Lung (tissue), 12 donors: ENCODE data around the gene B3GNT4. TPM values are rescaled to one million over a fixed set of nuclear protein-coding genes. Genes with fewer than 3 reads are reported as not detected.
"Not testable (repeated sequence)": the region's sequence is repeated elsewhere in the genome, so short reads cannot be mapped to it uniquely, and the experiment has no call there.

Experiments used
- ATAC-seq: fragments of 200-7000 bp; cut with Tn5 transposase; one replicate; pipeline ENCODE4 v1.9.1; 2020; ENCODE audit warnings: moderate number of reproducible peaks; ENCODE audit not compliant: insufficient read depth, low FRiP score
- DNase-seq, 3 donors: peaks; one replicate each; pipeline ENCODE4 v3.0.0-alpha.2; 2013 to 2017
- H3K27ac ChIP-seq, 2 donors: one replicate each; pipeline ENCODE4 v1.5.1; 2013; ENCODE audit warnings: mild to moderate bottlenecking in 2 of 2, moderate library complexity in 2 of 2, control low read depth in 1 of 2, inconsistent platforms in 1 of 2, low read depth in 1 of 2, low read length in 1 of 2
- H3K27me3 ChIP-seq, 3 donors: one replicate each; pipeline ENCODE4 v1.5.1; 2013; ENCODE audit warnings: low read length in 2 of 3; ENCODE audit not compliant: control insufficient read depth in 3 of 3, insufficient read depth in 3 of 3
- H3K36me3 ChIP-seq, 4 donors: one replicate each; pipeline ENCODE4 v1.5.1; 2013; ENCODE audit warnings: low read length in 4 of 4, mild to moderate bottlenecking in 1 of 4, moderate library complexity in 1 of 4; ENCODE audit not compliant: control insufficient read depth in 4 of 4, insufficient read depth in 4 of 4
- H3K4me1 ChIP-seq, 5 donors: one replicate each; pipeline ENCODE4 v1.5.1; 2013; ENCODE audit warnings: low read length in 5 of 5, mild to moderate bottlenecking in 2 of 5, moderate library complexity in 1 of 5; ENCODE audit not compliant: control insufficient read depth in 5 of 5, insufficient read depth in 5 of 5
- H3K4me3 ChIP-seq: one replicate; pipeline ENCODE4 v1.5.1; 2013; ENCODE audit warnings: mild to moderate bottlenecking, control low read depth, moderate library complexity
- H3K9ac ChIP-seq, 2 donors: one replicate each; pipeline ENCODE4 v1.5.1; 2013; ENCODE audit warnings: low read length in 2 of 2, control low read depth in 1 of 2; ENCODE audit not compliant: insufficient read depth in 1 of 2
- H3K9me3 ChIP-seq, 4 donors: one replicate each; pipeline ENCODE4 v1.5.1; 2013; ENCODE audit warnings: low read length in 3 of 4, mild to moderate bottlenecking in 1 of 4, moderate library complexity in 1 of 4; ENCODE audit not compliant: control insufficient read depth in 4 of 4, insufficient read depth in 3 of 4
- WGBS, 2 donors: extraction: QIAGEN DNeasy Blood & Tissue Kit; methylation state at CpG; one replicate each; pipeline ENCODE4 v1.1.7; 2013; 5-methylcytosine and 5-hydroxymethylcytosine counted together
- polyA plus RNA-seq, 2 donors: library from polyadenylated mRNA; stranded (reverse); fragments of 200-250 nt; gene quantifications; one replicate each; pipeline ENCODE4 v1.2.1, GENCODE V29; 2013
- total RNA-seq, 2 donors: library from RNA; depleted of rRNA in 1 of 2; stranded (reverse); fragments of >200 nt in 1 of 2; gene quantifications; one replicate each; pipeline ENCODE4 v1.2.1, GENCODE V29; 2014 to 2021
- TF ChIP-seq, protein P1 (sequence below): IDR thresholded peaks from 2 replicates; pipeline ENCODE4 v1.5.1; 2012; ENCODE audit warnings: mild to moderate bottlenecking; ENCODE audit errors: control extremely low read depth, extremely low read depth
- donor health status: control.
- donor health status: control.
- donor health status: Bipolar disorder and iron deficiency.
- donor health status: healthy.
- donor health status: DM: yes; HTN: yes; CAD: no.

Gene B3GNT4
- total and polyA plus RNA-seq, 4 donors, result 0.43 to 0.80 (median 0.49) TPM; not detected in 1

DNA sequence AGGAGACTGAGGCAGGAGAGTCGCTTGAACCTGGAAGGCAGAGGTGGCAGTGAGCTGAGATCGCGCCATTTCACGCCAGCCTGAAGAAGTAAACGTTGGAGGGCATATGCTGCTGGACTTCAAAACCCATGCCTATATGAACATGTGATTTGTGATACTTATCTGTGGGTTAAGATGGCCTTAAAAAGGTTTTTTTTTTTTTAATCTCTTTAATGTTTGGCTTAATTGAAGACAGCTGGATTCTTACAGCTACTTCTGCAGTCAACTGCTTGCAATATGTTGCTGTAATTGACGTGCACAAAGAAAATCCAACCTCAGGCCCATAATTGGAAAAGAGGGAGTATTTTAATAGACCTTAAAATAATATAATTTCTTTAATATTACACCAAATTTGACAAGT, 1.5 kb upstream of the B3GNT4 start:
- WGBS, 2 donors, result 95 to 98% methylated on average over 6 of the region's 6 CpGs

DNA sequence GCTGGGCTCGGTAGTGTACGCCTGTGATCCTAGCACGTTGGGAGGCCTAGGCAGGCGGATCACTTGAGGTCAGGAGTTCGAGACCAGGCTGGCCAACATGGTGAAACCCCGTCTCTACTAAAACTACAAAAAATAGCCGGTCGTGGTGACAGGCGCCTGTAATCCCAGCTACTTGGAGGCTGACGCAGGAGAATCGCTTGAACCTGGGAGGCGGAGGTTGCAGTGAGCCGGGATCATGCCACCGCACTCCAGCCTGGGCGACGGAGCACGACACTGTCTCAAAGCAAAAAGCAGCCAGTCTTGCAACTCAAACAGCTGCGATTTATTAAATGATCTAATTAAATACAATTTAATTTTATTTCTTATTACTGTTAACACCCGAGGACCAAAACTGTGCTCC, 698 bp upstream of the B3GNT4 start:
- H3K27ac ChIP-seq, H3K9ac ChIP-seq, H3K4me1 ChIP-seq, H3K4me3 ChIP-seq, H3K9me3 ChIP-seq, DNase-seq, ATAC-seq: not testable (repeated sequence)
- 66 to 68% methylated on average over 19 of the region's 19 CpGs for WGBS, 2 donors
- H3K27me3 ChIP-seq, result peaks cover 0 to 46% (median 24%) of the 10 kb centered on the region in 3 donors
- peaks cover 2 to 10% (median 6%) of the 10 kb centered on the region in 4 donors for H3K36me3 ChIP-seq

More for the DNA sequence above, 1.5 kb upstream of the B3GNT4 start:
- Histone ChIP-seq H3K36me3 (peaks cover 0 to 3% (median 2%) of the 10 kb centered on the region in 4 donors), H3K4me1 (peaks cover 0 to 9% (median 4%) of the 10 kb centered on the region in 5 donors), H3K4me3 (no peak overlapping the region), H3K27ac (no peak overlapping the region), H3K9me3 (no peaks in the 10 kb centered on the region), H3K27me3 (peaks cover 0 to 47% (median 24%) of the 10 kb centered on the region in 3 donors), H3K9ac (no peak overlapping the region)
- TF ChIP-seq, protein P1, sequence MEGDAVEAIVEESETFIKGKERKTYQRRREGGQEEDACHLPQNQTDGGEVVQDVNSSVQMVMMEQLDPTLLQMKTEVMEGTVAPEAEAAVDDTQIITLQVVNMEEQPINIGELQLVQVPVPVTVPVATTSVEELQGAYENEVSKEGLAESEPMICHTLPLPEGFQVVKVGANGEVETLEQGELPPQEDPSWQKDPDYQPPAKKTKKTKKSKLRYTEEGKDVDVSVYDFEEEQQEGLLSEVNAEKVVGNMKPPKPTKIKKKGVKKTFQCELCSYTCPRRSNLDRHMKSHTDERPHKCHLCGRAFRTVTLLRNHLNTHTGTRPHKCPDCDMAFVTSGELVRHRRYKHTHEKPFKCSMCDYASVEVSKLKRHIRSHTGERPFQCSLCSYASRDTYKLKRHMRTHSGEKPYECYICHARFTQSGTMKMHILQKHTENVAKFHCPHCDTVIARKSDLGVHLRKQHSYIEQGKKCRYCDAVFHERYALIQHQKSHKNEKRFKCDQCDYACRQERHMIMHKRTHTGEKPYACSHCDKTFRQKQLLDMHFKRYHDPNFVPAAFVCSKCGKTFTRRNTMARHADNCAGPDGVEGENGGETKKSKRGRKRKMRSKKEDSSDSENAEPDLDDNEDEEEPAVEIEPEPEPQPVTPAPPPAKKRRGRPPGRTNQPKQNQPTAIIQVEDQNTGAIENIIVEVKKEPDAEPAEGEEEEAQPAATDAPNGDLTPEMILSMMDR, result no peak
- ATAC-seq, result no peak
- DNase-seq, result no peak

GRCh38 chr12:122204167-122205052, 901 bp downstream of the B3GNT4 start:
- ATAC-seq, result no peak

More at GRCh38 chr12:122204167-122205052, 901 bp downstream of the B3GNT4 start:
- Histone ChIP-seq H3K27me3 (peaks cover 0 to 42% (median 24%) of the 10 kb centered on the region in 3 donors), H3K9me3 (no peaks in the 10 kb centered on the region), H3K9ac (no peak overlapping the region), H3K36me3 (peaks cover 5 to 18% (median 14%) of the 10 kb centered on the region in 4 donors), H3K4me1 (peaks cover 0 to 9% (median 4%) of the 10 kb centered on the region in 5 donors), H3K4me3 (no peak overlapping the region), H3K27ac (no peak overlapping the region)
- no peak for DNase-seq
- WGBS, 2 donors, result 11 to 13% methylated on average over 54 to 71 of the region's 71 CpGs
- TF ChIP-seq, protein P1, result no peak
